Glutamatergic neuron (in vitro differentiated cells): Measurements from ENCODE around the gene TOP1. TPM values are rescaled to one million over a fixed set of nuclear protein-coding genes. Genes with fewer than 3 reads are reported as not detected.
"Not testable (repeated sequence)": the region's sequence is repeated elsewhere in the genome, so short reads cannot be mapped to it uniquely, and the experiment has no call there.

Source experiments
- DNase-seq: peaks from one replicate; pipeline ENCODE4 v3.0.0; 2022
- H3K27ac Mint-ChIP-seq: one replicate; pipeline ENCODE4 v1.8.0; 2020; ENCODE audit warnings: mild to moderate bottlenecking, mixed read lengths, inconsistent platforms; ENCODE audit not compliant: unreplicated experiment
- H3K27me3 Mint-ChIP-seq: one replicate; pipeline ENCODE4 v1.8.0; 2020; ENCODE audit warnings: mild to moderate bottlenecking, moderate library complexity, mixed read lengths, inconsistent platforms; ENCODE audit not compliant: unreplicated experiment
- H3K36me3 Mint-ChIP-seq: one replicate; pipeline ENCODE4 v1.8.0; 2020; ENCODE audit warnings: mild to moderate bottlenecking, mixed read lengths, inconsistent platforms; ENCODE audit not compliant: unreplicated experiment
- H3K4me1 Mint-ChIP-seq: one replicate; pipeline ENCODE4 v1.8.0; 2020; ENCODE audit warnings: mild to moderate bottlenecking, low read depth, mixed read lengths, inconsistent platforms; ENCODE audit not compliant: unreplicated experiment
- H3K4me3 Mint-ChIP-seq: one replicate; pipeline ENCODE4 v1.8.0; 2020; ENCODE audit warnings: mild to moderate bottlenecking, mixed read lengths, inconsistent platforms; ENCODE audit not compliant: unreplicated experiment
- H3K9me3 Mint-ChIP-seq: one replicate; pipeline ENCODE4 v1.8.0; 2020; ENCODE audit warnings: mild to moderate bottlenecking, moderate library complexity, mixed read lengths, inconsistent platforms; ENCODE audit not compliant: unreplicated experiment
- total RNA-seq: library from RNA; stranded (reverse); fragmentation: NEBNext Ultra II Directional; extraction: Animal tissue kit (Norgen Biotek cat#: 25700); gene quantifications from one replicate; pipeline ENCODE4 v1.2.1, GENCODE V29; 2021; ENCODE audit not compliant: unreplicated experiment
- TF ChIP-seq, protein P1 (sequence below): fragments of 200-600 bp; sonication (generic); IDR thresholded peaks from one replicate; pipeline ENCODE4 v1.5.0; 2021; ENCODE audit not compliant: partially characterized antibody, unreplicated experiment

TOP1 gene
- total RNA-seq, 1 donor from 2014 or later: 68.7 TPM

DNA sequence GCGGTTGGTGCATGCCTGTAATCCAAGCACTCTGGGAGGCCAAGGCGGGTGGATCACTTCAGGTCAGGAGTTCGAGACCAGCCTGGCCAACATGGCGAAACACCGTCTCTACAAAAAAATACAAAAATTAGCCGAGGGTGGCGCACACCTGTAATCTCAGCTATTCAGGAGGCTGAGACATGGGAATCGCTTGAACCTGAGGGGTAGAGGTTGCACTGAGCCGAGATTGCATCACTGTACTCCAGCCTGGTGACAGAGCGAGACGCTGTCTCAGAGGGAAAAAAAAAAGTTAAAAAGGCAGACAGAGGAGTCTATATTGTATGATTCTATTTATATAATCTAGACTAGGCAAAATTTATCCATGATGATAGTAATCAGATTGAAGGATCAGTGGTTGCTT lies 81.4 kb downstream of the TOP1 start:
- TF ChIP-seq, protein P1, sequence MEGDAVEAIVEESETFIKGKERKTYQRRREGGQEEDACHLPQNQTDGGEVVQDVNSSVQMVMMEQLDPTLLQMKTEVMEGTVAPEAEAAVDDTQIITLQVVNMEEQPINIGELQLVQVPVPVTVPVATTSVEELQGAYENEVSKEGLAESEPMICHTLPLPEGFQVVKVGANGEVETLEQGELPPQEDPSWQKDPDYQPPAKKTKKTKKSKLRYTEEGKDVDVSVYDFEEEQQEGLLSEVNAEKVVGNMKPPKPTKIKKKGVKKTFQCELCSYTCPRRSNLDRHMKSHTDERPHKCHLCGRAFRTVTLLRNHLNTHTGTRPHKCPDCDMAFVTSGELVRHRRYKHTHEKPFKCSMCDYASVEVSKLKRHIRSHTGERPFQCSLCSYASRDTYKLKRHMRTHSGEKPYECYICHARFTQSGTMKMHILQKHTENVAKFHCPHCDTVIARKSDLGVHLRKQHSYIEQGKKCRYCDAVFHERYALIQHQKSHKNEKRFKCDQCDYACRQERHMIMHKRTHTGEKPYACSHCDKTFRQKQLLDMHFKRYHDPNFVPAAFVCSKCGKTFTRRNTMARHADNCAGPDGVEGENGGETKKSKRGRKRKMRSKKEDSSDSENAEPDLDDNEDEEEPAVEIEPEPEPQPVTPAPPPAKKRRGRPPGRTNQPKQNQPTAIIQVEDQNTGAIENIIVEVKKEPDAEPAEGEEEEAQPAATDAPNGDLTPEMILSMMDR: no peak
- no peaks in the 10 kb centered on the region for H3K36me3 Mint-ChIP-seq
- H3K9me3 Mint-ChIP-seq: peaks cover 2% of the 10 kb centered on the region
- no peak overlapping the region for H3K27ac Mint-ChIP-seq
- no peak for DNase-seq
- H3K4me1 Mint-ChIP-seq: no peaks in the 10 kb centered on the region
- H3K27me3 Mint-ChIP-seq: no peaks in the 10 kb centered on the region
- no peak overlapping the region for H3K4me3 Mint-ChIP-seq

DNA sequence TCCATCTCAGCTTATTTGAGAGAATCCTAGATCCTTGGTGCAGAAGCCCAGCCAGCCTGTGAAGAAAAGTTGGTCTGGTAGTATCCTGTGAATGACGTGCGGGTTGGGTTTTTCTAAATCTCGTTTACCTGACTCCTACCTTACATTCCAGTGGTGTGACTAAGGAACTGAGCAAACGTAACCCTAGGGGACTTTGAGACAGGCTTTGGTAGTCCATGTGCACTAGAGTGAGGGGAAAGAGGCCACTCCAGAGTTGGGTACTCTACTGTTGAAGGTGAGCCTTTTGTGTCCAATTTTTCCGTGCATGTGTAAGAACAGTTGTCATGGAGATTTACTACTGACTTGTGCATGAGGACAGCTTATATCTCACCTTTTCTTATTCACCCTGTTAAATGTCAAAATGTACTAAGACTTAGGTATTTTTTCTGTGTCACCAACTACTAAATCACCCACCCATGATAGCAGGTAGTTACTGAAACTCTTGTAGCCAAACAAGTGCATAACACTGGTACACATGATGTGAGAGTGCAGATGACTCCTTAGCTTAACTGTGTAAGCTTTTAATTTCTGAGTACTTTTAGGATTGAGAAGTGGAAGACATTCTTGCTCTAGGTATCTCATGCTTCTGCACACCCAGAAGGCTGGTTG lies 82.4 kb downstream of the TOP1 start:
- Mint-ChIP-seq H3K27ac (no peak overlapping the region), H3K9me3 (peaks cover 2% of the 10 kb centered on the region), H3K36me3 (no peaks in the 10 kb centered on the region), H3K4me3 (no peak overlapping the region), H3K27me3 (no peaks in the 10 kb centered on the region), H3K4me1 (no peaks in the 10 kb centered on the region)
- TF ChIP-seq, protein P1: no peak
- no peak for DNase-seq

DNA sequence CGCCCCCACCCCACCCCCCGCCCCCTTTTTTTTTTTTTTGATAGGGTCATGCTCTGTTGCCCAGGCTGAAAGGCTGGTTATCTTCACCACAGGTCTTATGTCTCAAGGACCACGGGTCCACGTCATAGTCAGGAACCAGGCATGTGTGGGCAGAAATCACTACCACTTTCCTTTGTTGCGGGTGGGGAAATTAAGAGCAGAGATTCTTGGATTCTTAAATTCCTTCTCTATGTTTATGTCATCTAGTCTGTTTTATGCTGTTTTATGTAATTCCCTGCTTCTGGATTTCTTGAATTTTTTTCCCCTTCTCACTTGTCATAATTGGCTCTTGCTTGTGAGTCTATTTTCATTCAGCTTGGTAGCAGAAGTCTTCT lies 82.9 kb downstream of the TOP1 start:
- no peak overlapping the region for H3K27ac Mint-ChIP-seq
- peaks cover 2% of the 10 kb centered on the region for H3K9me3 Mint-ChIP-seq
- no peaks in the 10 kb centered on the region for H3K36me3 Mint-ChIP-seq
- no peaks in the 10 kb centered on the region for H3K27me3 Mint-ChIP-seq
- DNase-seq: no peak
- H3K4me1 Mint-ChIP-seq: no peaks in the 10 kb centered on the region
- no peak overlapping the region for H3K4me3 Mint-ChIP-seq
- TF ChIP-seq, protein P1: no peak

DNA sequence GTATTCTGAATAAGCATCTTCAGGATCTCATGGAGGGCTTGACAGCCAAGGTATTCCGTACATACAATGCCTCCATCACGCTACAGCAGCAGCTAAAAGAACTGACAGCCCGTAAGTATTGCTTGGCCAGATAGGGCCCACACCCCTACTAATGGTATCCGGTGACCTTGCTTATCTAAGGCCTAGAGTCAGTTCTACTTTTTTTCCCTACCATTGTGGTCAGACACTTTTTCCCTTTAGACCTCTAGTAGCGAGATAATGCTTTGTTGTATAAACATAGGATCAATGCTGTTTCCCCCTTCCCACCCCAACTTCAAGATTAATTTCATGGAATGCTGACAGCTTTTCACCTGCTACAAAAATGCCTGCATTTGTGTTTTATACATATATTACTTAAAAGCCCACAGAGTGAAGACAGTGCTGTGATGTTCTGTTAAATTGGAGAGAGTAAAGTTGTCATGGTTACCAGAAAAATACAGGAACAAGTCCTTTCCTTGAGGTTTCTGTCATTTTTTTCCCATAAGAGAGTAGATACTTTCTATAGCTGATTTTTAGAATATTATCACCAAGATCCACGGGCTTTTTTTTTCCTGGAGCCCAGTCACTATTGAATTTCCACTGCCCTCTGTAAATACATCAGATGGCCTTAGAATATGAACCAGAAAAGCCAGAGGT lies 87.8 kb downstream of the TOP1 start:
- H3K27ac Mint-ChIP-seq: no peak overlapping the region
- no peaks in the 10 kb centered on the region for H3K27me3 Mint-ChIP-seq
- H3K4me1 Mint-ChIP-seq: no peaks in the 10 kb centered on the region
- H3K9me3 Mint-ChIP-seq: peaks cover 2% of the 10 kb centered on the region
- no peak overlapping the region for H3K4me3 Mint-ChIP-seq
- DNase-seq: no peak
- TF ChIP-seq, protein P1: no peak
- no peaks in the 10 kb centered on the region for H3K36me3 Mint-ChIP-seq

DNA sequence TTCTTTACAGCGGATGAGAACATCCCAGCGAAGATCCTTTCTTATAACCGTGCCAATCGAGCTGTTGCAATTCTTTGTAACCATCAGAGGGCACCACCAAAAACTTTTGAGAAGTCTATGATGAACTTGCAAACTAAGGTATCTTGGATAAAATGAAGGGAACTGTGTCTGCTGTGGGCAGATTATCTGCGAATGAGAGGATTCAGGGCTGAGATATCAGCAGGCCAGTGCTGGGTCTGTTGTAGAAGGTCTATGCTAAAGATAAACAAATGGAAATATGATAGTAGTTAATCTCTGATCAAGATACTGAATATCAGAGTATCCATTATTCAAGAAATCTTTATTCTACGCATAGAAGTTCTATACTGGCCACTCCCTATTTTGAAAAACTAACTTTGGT lies 89.5 kb downstream of the TOP1 start:
- not testable (repeated sequence) for H3K36me3 Mint-ChIP-seq, H3K4me3 Mint-ChIP-seq, H3K27me3 Mint-ChIP-seq, H3K9me3 Mint-ChIP-seq, H3K27ac Mint-ChIP-seq, H3K4me1 Mint-ChIP-seq, DNase-seq
